Measurements from ENCODE around the gene MRPL1.

Gene MRPL1

GRCh38 chr4:77996076-77996475, 133.4 kb downstream of the MRPL1 start:
- Histone ChIP-seq H3K9ac (ENCODE audit: low read depth in 1 of 2, low read length in 2 of 2) (no peak overlapping the region), H3K4me1 (ENCODE audit: control insufficient read depth in 2 of 2, insufficient read depth in 2 of 2, low read length in 2 of 2) (no peaks in the 10 kb centered on the region), H3K9me3 (ENCODE audit: control insufficient read depth in 2 of 2, low read length in 2 of 2) (no peaks in the 10 kb centered on the region), H3K27me3 (ENCODE audit: control insufficient read depth in 2 of 2, insufficient read depth in 2 of 2, low read length in 2 of 2) (no peaks in the 10 kb centered on the region), H3K36me3 (ENCODE audit: control insufficient read depth in 2 of 2, insufficient read depth in 2 of 2, low read length in 2 of 2) (no peaks in the 10 kb centered on the region), H3K27ac (ENCODE audit: low read depth in 2 of 2, low read length in 2 of 2) (no peak overlapping the region), H3K4me3 (ENCODE audit: low read length in 2 of 2) (no peak overlapping the region)

GRCh38 chr4:78001531-78001930, 138.9 kb downstream of the MRPL1 start:
- no peak overlapping the region for H3K27ac ChIP-seq (ENCODE audit: low read depth in 2 of 2, low read length in 2 of 2)
- no peak overlapping the region for H3K9ac ChIP-seq (ENCODE audit: low read depth in 1 of 2, low read length in 2 of 2)
- H3K4me1 ChIP-seq (ENCODE audit: control insufficient read depth in 2 of 2, insufficient read depth in 2 of 2, low read length in 2 of 2): no peaks in the 10 kb centered on the region
- no peak overlapping the region for H3K4me3 ChIP-seq (ENCODE audit: low read length in 2 of 2)
- H3K36me3 ChIP-seq (ENCODE audit: control insufficient read depth in 2 of 2, insufficient read depth in 2 of 2, low read length in 2 of 2): no peaks in the 10 kb centered on the region
- H3K27me3 ChIP-seq (ENCODE audit: control insufficient read depth in 2 of 2, insufficient read depth in 2 of 2, low read length in 2 of 2): no peaks in the 10 kb centered on the region
- H3K9me3 ChIP-seq (ENCODE audit: control insufficient read depth in 2 of 2, low read length in 2 of 2): no peaks in the 10 kb centered on the region

GRCh38 chr4:78002260-78002659, 139.6 kb downstream of the MRPL1 start:
- Histone ChIP-seq H3K36me3 (ENCODE audit: control insufficient read depth in 2 of 2, insufficient read depth in 2 of 2, low read length in 2 of 2) (no peaks in the 10 kb centered on the region), H3K4me1 (ENCODE audit: control insufficient read depth in 2 of 2, insufficient read depth in 2 of 2, low read length in 2 of 2) (no peaks in the 10 kb centered on the region), H3K27me3 (ENCODE audit: control insufficient read depth in 2 of 2, insufficient read depth in 2 of 2, low read length in 2 of 2) (no peaks in the 10 kb centered on the region)

More at GRCh38 chr4:78002260-78002659, 139.6 kb downstream of the MRPL1 start:
- Histone ChIP-seq H3K27ac (ENCODE audit: low read depth in 2 of 2, low read length in 2 of 2) (no peak overlapping the region), H3K4me3 (ENCODE audit: low read length in 2 of 2) (no peak overlapping the region), H3K9ac (ENCODE audit: low read depth in 1 of 2, low read length in 2 of 2) (no peak overlapping the region), H3K9me3 (ENCODE audit: control insufficient read depth in 2 of 2, low read length in 2 of 2) (no peaks in the 10 kb centered on the region)
